WTC11 (cell line): ENCODE data around the gene RETREG3. TPM values are rescaled to one million over a fixed set of nuclear protein-coding genes. Genes with fewer than 3 reads are reported as not detected.
"Not testable (repeated sequence)": the region's sequence is repeated elsewhere in the genome, so short reads cannot be mapped to it uniquely, and the experiment has no call there.

Experiments
- ATAC-seq: fragments of 200-7000 bp; cut with Tn5 transposase; 2 replicates; pipeline ENCODE4 v1.10.0; 2021; ENCODE audit warnings: mild to moderate bottlenecking, moderate library complexity
- CTCF ChIA-PET: fragments of 300-600 bp; sonication (Branson Sonifier 250); formaldehyde crosslinking; loops from one replicate; lab custom pipeline; 2021; ENCODE audit warnings: antibody characterized with exemption; lab: Charles Lee
- POLR2A ChIA-PET: fragments of 350-600 bp; sonication (Branson Sonifier 250); formaldehyde crosslinking; loops from one replicate; lab custom pipeline; 2021; ENCODE audit warnings: antibody characterized with exemption; lab: Charles Lee
- DNase-seq: peaks from one replicate; pipeline ENCODE4 v3.0.0; 2021; ENCODE audit warnings: low spot score
- H3K27ac Mint-ChIP-seq: 2 replicates; pipeline ENCODE4 v1.8.0; 2021; ENCODE audit warnings: mixed read lengths
- H3K27me3 Mint-ChIP-seq: 2 replicates; pipeline ENCODE4 v1.8.0; 2021; ENCODE audit warnings: low read depth, mild to moderate bottlenecking, moderate library complexity, mixed read lengths
- H3K36me3 Mint-ChIP-seq: 2 replicates; pipeline ENCODE4 v1.8.0; 2021; ENCODE audit warnings: mixed read lengths
- H3K4me1 Mint-ChIP-seq: 2 replicates; pipeline ENCODE4 v1.8.0; 2022; ENCODE audit warnings: mixed read lengths
- H3K4me3 Mint-ChIP-seq: 2 replicates; pipeline ENCODE4 v1.8.0; 2021; ENCODE audit warnings: mild to moderate bottlenecking, moderate library complexity, mixed read lengths
- H3K9me3 Mint-ChIP-seq: 2 replicates; pipeline ENCODE4 v1.8.0; 2021; ENCODE audit warnings: mixed read lengths
- E2F1 ChIP-seq: sonication (generic); formaldehyde crosslinking; IDR thresholded peaks from 2 replicates; pipeline ENCODE4 v1.8.0; 2022; ENCODE audit warnings: mild to moderate bottlenecking, missing genetic modification reagents
- GABPB1 ChIP-seq: sonication (generic); formaldehyde crosslinking; IDR thresholded peaks from 2 replicates; pipeline ENCODE4 v1.8.1; 2023; ENCODE audit warnings: mild to moderate bottlenecking, missing genetic modification reagents
- MYBL2 ChIP-seq: sonication (generic); formaldehyde crosslinking; IDR thresholded peaks from 2 replicates; pipeline ENCODE4 v1.8.1; 2023; ENCODE audit warnings: mild to moderate bottlenecking, moderate library complexity, missing genetic modification reagents
- NFE2L1 ChIP-seq: sonication (generic); formaldehyde crosslinking; IDR thresholded peaks from 2 replicates; pipeline ENCODE4 v1.8.1; 2023; ENCODE audit warnings: missing genetic modification reagents
- PRRX2 ChIP-seq: fragments of 250-450 bp; sonication (Bioruptor Pico); IDR thresholded peaks from 2 replicates; pipeline ENCODE4 v1.8.0; 2021; ENCODE audit warnings: mild to moderate bottlenecking
- ZBTB21 ChIP-seq: sonication (generic); formaldehyde crosslinking; IDR thresholded peaks from 2 replicates; pipeline ENCODE4 v1.8.1; 2023; ENCODE audit warnings: mild to moderate bottlenecking, missing genetic modification reagents, borderline replicate concordance
- ZNF232 ChIP-seq: sonication (generic); formaldehyde crosslinking; IDR thresholded peaks from 2 replicates; pipeline ENCODE4 v1.8.0; 2022; ENCODE audit warnings: mild to moderate bottlenecking, missing genetic modification reagents
- ZNF263 ChIP-seq: sonication (generic); formaldehyde crosslinking; IDR thresholded peaks from 2 replicates; pipeline ENCODE4 v1.8.1; 2022; ENCODE audit warnings: low read depth, mild to moderate bottlenecking, moderate library complexity, missing genetic modification reagents
- ZNF532 ChIP-seq: fragments of 250-450 bp; sonication (Bioruptor Pico); IDR thresholded peaks from 2 replicates; pipeline ENCODE4 v1.9.0; 2021; ENCODE audit warnings: mild to moderate bottlenecking, borderline replicate concordance
- ZNF671 ChIP-seq: fragments of 250-450 bp; sonication (Bioruptor Pico); IDR thresholded peaks from 2 replicates; pipeline ENCODE4 v1.8.0; 2021; ENCODE audit warnings: mild to moderate bottlenecking
- total RNA-seq: library from RNA; stranded (reverse); gene quantifications from 3 replicates; pipeline ENCODE4 v1.2.3, GENCODE V29; 2021

The RETREG3 gene
- total RNA-seq, 1 experiment from 2014 or later, result 40.4 TPM

- CTCF ChIA-PET, result no interaction called here
- ATAC-seq, result no peak
- H3K27me3 Mint-ChIP-seq, result peaks cover 2% of the 10 kb centered on the region; the same call in 1 of the 2 replicates
- peaks cover 8% of the 10 kb centered on the region; the same call in 1 of the 2 replicates for H3K36me3 Mint-ChIP-seq
- no peaks in the 10 kb centered on the region for H3K9me3 Mint-ChIP-seq
- 0 out of 2 replicates have a peak, but pooled peaks have one; percentile 20 for TF ChIP-seq GABPB1 (CRISPR knock-in tag)
- no peak for TF ChIP-seq E2F1 (CRISPR knock-in tag)
- no peak for TF ChIP-seq MYBL2 (CRISPR knock-in tag)
- POLR2A ChIA-PET, result no interaction called here
- peaks cover 12% of the 10 kb centered on the region for H3K4me1 Mint-ChIP-seq
- no peak overlapping the region for H3K4me3 Mint-ChIP-seq
- no peak for DNase-seq
- no peak overlapping the region for H3K27ac Mint-ChIP-seq
These were observed 64.3 kb downstream of the RETREG3 start for GRCh38 chr17:42544874-42545283.

GRCh38 chr17:42543190-42544079 is 65.7 kb downstream of the RETREG3 start:
- Mint-ChIP-seq H3K4me1 (peaks cover 3% of the 10 kb centered on the region; the same call in 1 of the 2 replicates), H3K27ac (no peak overlapping the region), H3K36me3 (peaks cover 12% of the 10 kb centered on the region; the same call in 1 of the 2 replicates), H3K9me3 (no peaks in the 10 kb centered on the region), H3K27me3 (no peaks in the 10 kb centered on the region), H3K4me3 (no peak overlapping the region)
- ChIA-PET POLR2A (no interaction called here), CTCF (no interaction called here)
- TF ChIP-seq ZNF671 (CRISPR knock-in tag), result no peak
- TF ChIP-seq ZNF263 (CRISPR knock-in tag), result no peak
- no peak for TF ChIP-seq MYBL2 (CRISPR knock-in tag)
- TF ChIP-seq NFE2L1 (CRISPR knock-in tag), result no peak
- DNase-seq (no peak), ATAC-seq (no peak)

GRCh38 chr17:42541041-42541833 is 67.9 kb downstream of the RETREG3 start:
- Mint-ChIP-seq H3K9me3 (no peaks in the 10 kb centered on the region), H3K36me3 (peaks cover 12% of the 10 kb centered on the region; the same call in 1 of the 2 replicates), H3K27me3 (no peaks in the 10 kb centered on the region), H3K4me1 (peaks cover 15% of the 10 kb centered on the region), H3K27ac (0 out of 2 replicates have a peak overlapping the region, but pooled peaks have one; percentile 21), H3K4me3 (no peak overlapping the region)
- DNase-seq (no peak), ATAC-seq (no peak; the same call in 1 of the 2 replicates)
- TF ChIP-seq PRRX2 (no peak), GABPB1 (CRISPR knock-in tag) (peak; percentile 69)
- CTCF ChIA-PET, result interaction anchor here (2.4 to 3.2 kb wide), 2 partner anchors 14 to 24 kb away, joined by 6 to 13 read pairs; no protein-coding TSS in a partner anchor
- POLR2A ChIA-PET, result interaction anchor here (0.6 kb wide), 1 partner anchor 196 kb away, joined by 3 read pairs; no protein-coding TSS in a partner anchor

- CTCF ChIA-PET, result interaction anchor here (2.4 to 3.2 kb wide), 2 partner anchors 13 to 23 kb away, joined by 6 to 13 read pairs; no protein-coding TSS in a partner anchor
- H3K4me1 Mint-ChIP-seq, result peaks cover 18% of the 10 kb centered on the region
- POLR2A ChIA-PET, result interaction anchor here (0.6 kb wide), 1 partner anchor 196 kb away, joined by 3 read pairs; no protein-coding TSS in a partner anchor
- not testable (repeated sequence) for H3K27ac Mint-ChIP-seq, DNase-seq, H3K4me3 Mint-ChIP-seq, H3K27me3 Mint-ChIP-seq, ATAC-seq, H3K9me3 Mint-ChIP-seq
- H3K36me3 Mint-ChIP-seq, result peaks cover 12% of the 10 kb centered on the region; the same call in 1 of the 2 replicates
These were observed 68.6 kb downstream of the RETREG3 start for GRCh38 chr17:42540558-42540957.

- Mint-ChIP-seq H3K4me1 (peaks cover 27% of the 10 kb centered on the region), H3K27ac (no peak overlapping the region), H3K36me3 (peaks cover 12% of the 10 kb centered on the region; the same call in 1 of the 2 replicates), H3K4me3 (no peak overlapping the region), H3K27me3 (peaks cover 6% of the 10 kb centered on the region), H3K9me3 (no peaks in the 10 kb centered on the region)
- ChIA-PET POLR2A (interaction anchor here (0.5 kb wide), 1 partner anchor 70 kb away, joined by 13 read pairs; no protein-coding TSS in a partner anchor), CTCF (interaction anchor here (7.1 kb wide), 1 partner anchor 10 kb away, joined by 65 read pairs; no protein-coding TSS in a partner anchor)
- TF ChIP-seq ZNF232 (CRISPR knock-in tag), result no peak
- no peak for TF ChIP-seq ZBTB21 (CRISPR knock-in tag)
- no peak for TF ChIP-seq ZNF532 (CRISPR knock-in tag)
- ATAC-seq (no peak), DNase-seq (no peak)
These were observed 70.7 kb downstream of the RETREG3 start for GRCh38 chr17:42538482-42538881.
